Esophagus squamous epithelium (tissue), 4 donors: ENCODE data around the gene HTR3B.

Experiments used
- POLR2A ChIP-seq, 4 donors: fragments of 450-650 bp; IDR thresholded peaks; one replicate each; pipeline ENCODE4 v1.6.1; 2017; ENCODE audit warnings: antibody characterized with exemption in 4 of 4, mild to moderate bottlenecking in 4 of 4, moderate library complexity in 3 of 4
- TF ChIP-seq, protein P1 (sequence below), 6 experiments: fragments of 450-650 bp in 4 of 6; fragments of 200-600 bp in 2 of 6; sonication (generic) in 2 of 6; IDR thresholded peaks; one replicate each; pipeline ENCODE4 v1.5.1; 2016 to 2019; ENCODE audit warnings: antibody characterized with exemption in 6 of 6, mild to moderate bottlenecking in 4 of 6, moderate library complexity in 4 of 6

GRCh38 chr11:113985906-113986305 lies 81.3 kb downstream of the HTR3B start:
- TF ChIP-seq, protein P1, sequence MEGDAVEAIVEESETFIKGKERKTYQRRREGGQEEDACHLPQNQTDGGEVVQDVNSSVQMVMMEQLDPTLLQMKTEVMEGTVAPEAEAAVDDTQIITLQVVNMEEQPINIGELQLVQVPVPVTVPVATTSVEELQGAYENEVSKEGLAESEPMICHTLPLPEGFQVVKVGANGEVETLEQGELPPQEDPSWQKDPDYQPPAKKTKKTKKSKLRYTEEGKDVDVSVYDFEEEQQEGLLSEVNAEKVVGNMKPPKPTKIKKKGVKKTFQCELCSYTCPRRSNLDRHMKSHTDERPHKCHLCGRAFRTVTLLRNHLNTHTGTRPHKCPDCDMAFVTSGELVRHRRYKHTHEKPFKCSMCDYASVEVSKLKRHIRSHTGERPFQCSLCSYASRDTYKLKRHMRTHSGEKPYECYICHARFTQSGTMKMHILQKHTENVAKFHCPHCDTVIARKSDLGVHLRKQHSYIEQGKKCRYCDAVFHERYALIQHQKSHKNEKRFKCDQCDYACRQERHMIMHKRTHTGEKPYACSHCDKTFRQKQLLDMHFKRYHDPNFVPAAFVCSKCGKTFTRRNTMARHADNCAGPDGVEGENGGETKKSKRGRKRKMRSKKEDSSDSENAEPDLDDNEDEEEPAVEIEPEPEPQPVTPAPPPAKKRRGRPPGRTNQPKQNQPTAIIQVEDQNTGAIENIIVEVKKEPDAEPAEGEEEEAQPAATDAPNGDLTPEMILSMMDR (IDR thresholded peaks at IDR 0.05) = no peak
- no peak for TF ChIP-seq POLR2A (IDR thresholded peaks at IDR 0.05)
